Neural cell (in vitro differentiated cells): ENCODE data around the gene ADGRG6. TPM values are rescaled to one million over a fixed set of nuclear protein-coding genes. Genes with fewer than 3 reads are reported as not detected.

Experiments
- H2AFZ ChIP-seq: fragments of 200-600, 300-800 bp; sonication (generic), shearing (Covaris generic); 2 replicates; pipeline ENCODE4 v1.6.0; 2014; ENCODE audit warnings: low read depth, mild to moderate bottlenecking, antibody characterized with exemption, low read length, moderate library complexity
- H3F3A ChIP-seq: fragments of 200-600 bp; shearing (Covaris generic); 2 replicates; pipeline ENCODE4 v1.6.1; 2016; ENCODE audit warnings: mild to moderate bottlenecking, moderate library complexity, mixed read lengths, antibody characterized with exemption, low read length; ENCODE audit not compliant: insufficient read depth, poor library complexity, severe bottlenecking
- H3K27ac ChIP-seq: fragments of 200-600, 300-800 bp; sonication (generic), shearing (Covaris generic); 2 replicates; pipeline ENCODE4 v1.5.1; 2014; ENCODE audit warnings: mild to moderate bottlenecking, low read length, moderate library complexity
- H3K27me3 ChIP-seq: fragments of 300-800, 200-600 bp; sonication (generic), shearing (Covaris generic); 2 replicates; pipeline ENCODE4 v1.6.0; 2014; ENCODE audit warnings: mild to moderate bottlenecking, low read depth, low read length, moderate library complexity; ENCODE audit not compliant: insufficient read depth
- H3K36me3 ChIP-seq: fragments of 300-800, 200-600 bp; sonication (generic), shearing (Covaris generic); 2 replicates; pipeline ENCODE4 v1.5.1; 2014; ENCODE audit warnings: mild to moderate bottlenecking, antibody characterized with exemption, low read length, moderate library complexity; ENCODE audit not compliant: insufficient read depth
- H3K4me2 ChIP-seq: fragments of 300-800, 200-600 bp; sonication (generic), shearing (Covaris generic); 2 replicates; pipeline ENCODE4 v1.6.0; 2014; ENCODE audit warnings: mild to moderate bottlenecking, low read length
- H3K4me3 ChIP-seq: fragments of 300-800, 200-600 bp; sonication (generic), shearing (Covaris generic); 2 replicates; pipeline ENCODE4 v1.5.1; 2014; ENCODE audit warnings: mild to moderate bottlenecking, low read length, moderate library complexity
- H3K79me2 ChIP-seq: fragments of 200-600 bp; shearing (Covaris generic); replicated peaks from 2 replicates; pipeline ENCODE4 v1.6.0; 2014; ENCODE audit warnings: mild to moderate bottlenecking, low read length, moderate library complexity; ENCODE audit not compliant: insufficient read depth
- H3K9ac ChIP-seq: fragments of 300-800, 200-600 bp; sonication (generic), shearing (Covaris generic); 2 replicates; pipeline ENCODE4 v1.6.1; 2016; ENCODE audit warnings: mild to moderate bottlenecking, low read length, mixed read lengths
- H3K9me2 ChIP-seq: fragments of 200-600 bp; shearing (Covaris generic); 2 replicates; pipeline ENCODE4 v1.6.1; 2016; ENCODE audit warnings: mild to moderate bottlenecking, low read length, mixed read lengths; ENCODE audit not compliant: insufficient read depth
- H3K9me3 ChIP-seq: fragments of 200-600, 300-800 bp; sonication (generic), shearing (Covaris generic); 2 replicates; pipeline ENCODE4 v1.6.1; 2016; ENCODE audit warnings: mild to moderate bottlenecking, mixed run types, low read length, moderate library complexity, mixed read lengths
- H4K20me1 ChIP-seq: fragments of 200-600 bp; shearing (Covaris generic); 2 replicates; pipeline ENCODE4 v1.6.1; 2016; ENCODE audit warnings: mild to moderate bottlenecking, mixed run types; ENCODE audit not compliant: insufficient read depth
- EP300 ChIP-seq: fragments of 450-650 bp; conservative IDR thresholded peaks from 2 replicates; pipeline ENCODE4 v1.6.1; 2014; ENCODE audit warnings: antibody characterized with exemption, mild to moderate bottlenecking, moderate library complexity; ENCODE audit not compliant: poor library complexity, severe bottlenecking
- EZH2 ChIP-seq: fragments of 200-600, 300-800 bp; shearing (Covaris generic), sonication (generic); IDR thresholded peaks from 2 replicates; pipeline ENCODE4 v1.6.1; 2014; ENCODE audit warnings: antibody characterized with exemption, low read length, borderline replicate concordance, mild to moderate bottlenecking; ENCODE audit not compliant: insufficient read depth, poor library complexity, severe bottlenecking
- MXI1 ChIP-seq: fragments of 450-650 bp; conservative IDR thresholded peaks from 2 replicates; pipeline ENCODE4 v1.6.1; 2014; ENCODE audit warnings: antibody characterized with exemption, mild to moderate bottlenecking; ENCODE audit not compliant: poor library complexity, severe bottlenecking
- POLR2AphosphoS5 ChIP-seq: IDR thresholded peaks from 2 replicates; pipeline ENCODE4 v1.6.1; 2012
- RAD21 ChIP-seq: fragments of 450-650 bp; conservative IDR thresholded peaks from 2 replicates; pipeline ENCODE4 v1.6.1; 2014; ENCODE audit warnings: antibody characterized with exemption, mild to moderate bottlenecking, moderate library complexity
- SMC3 ChIP-seq: fragments of 450-650 bp; conservative IDR thresholded peaks from 2 replicates; pipeline ENCODE4 v1.6.1; 2014; ENCODE audit warnings: antibody characterized with exemption, mild to moderate bottlenecking, moderate library complexity; ENCODE audit not compliant: poor library complexity
- TAF1 ChIP-seq: IDR thresholded peaks from 2 replicates; pipeline ENCODE4 v1.6.1; 2012; ENCODE audit warnings: low read depth
- polyA plus RNA-seq: library from polyadenylated mRNA; depleted of rRNA; stranded (reverse); fragments of >200 nt; gene quantifications from 2 replicates; pipeline ENCODE4 v1.2.3, GENCODE V29; 2014
- TF ChIP-seq, protein P1 (sequence below): IDR thresholded peaks from 2 replicates; pipeline ENCODE4 v1.6.1; 2012; ENCODE audit warnings: borderline replicate concordance
- TF ChIP-seq, protein P2 (sequence below): fragments of 450-650 bp; IDR thresholded peaks from 2 replicates; pipeline ENCODE4 v1.5.1; 2014; ENCODE audit warnings: antibody characterized with exemption, mild to moderate bottlenecking, moderate library complexity; ENCODE audit not compliant: poor library complexity, severe bottlenecking

Gene ADGRG6
- polyA plus RNA-seq, 1 donor from 2014 or later, result 0.37 TPM

DNA sequence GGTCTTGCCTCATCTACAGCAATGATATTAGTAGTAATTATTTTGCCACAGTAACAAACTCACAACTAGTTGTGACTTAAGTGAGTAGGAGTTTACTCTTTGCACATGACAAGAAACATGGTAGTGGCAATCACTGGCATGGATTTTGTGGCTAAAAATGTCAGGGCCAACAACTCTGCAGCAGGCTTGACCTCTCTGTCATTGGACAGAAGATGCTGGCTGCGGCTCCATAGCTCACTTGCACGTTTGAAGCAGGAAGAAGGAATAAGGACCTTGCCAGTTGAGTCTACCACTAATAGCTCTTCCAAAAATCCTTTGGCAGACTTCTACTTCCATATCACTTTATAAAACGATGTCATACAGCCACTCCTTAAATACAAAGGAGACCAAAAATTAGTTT lies 117.3 kb downstream of the ADGRG6 start:
- Histone ChIP-seq H3K4me3 (no peak overlapping the region), H3K79me2 (no peaks in the 10 kb centered on the region), H3K9ac (no peak overlapping the region), H4K20me1 (no peaks in the 10 kb centered on the region), H3K9me2 (no peaks in the 10 kb centered on the region), H3K27ac (no peak overlapping the region), H3K9me3 (no peaks in the 10 kb centered on the region), H3K36me3 (no peaks in the 10 kb centered on the region), H2AFZ (no peak overlapping the region), H3F3A (no peaks in the 10 kb centered on the region), H3K27me3 (no peaks in the 10 kb centered on the region), H3K4me2 (no peak overlapping the region)
- no peak for TF ChIP-seq POLR2AphosphoS5
- TF ChIP-seq EP300, result no peak
- TF ChIP-seq TAF1, result no peak
- TF ChIP-seq, protein P1, sequence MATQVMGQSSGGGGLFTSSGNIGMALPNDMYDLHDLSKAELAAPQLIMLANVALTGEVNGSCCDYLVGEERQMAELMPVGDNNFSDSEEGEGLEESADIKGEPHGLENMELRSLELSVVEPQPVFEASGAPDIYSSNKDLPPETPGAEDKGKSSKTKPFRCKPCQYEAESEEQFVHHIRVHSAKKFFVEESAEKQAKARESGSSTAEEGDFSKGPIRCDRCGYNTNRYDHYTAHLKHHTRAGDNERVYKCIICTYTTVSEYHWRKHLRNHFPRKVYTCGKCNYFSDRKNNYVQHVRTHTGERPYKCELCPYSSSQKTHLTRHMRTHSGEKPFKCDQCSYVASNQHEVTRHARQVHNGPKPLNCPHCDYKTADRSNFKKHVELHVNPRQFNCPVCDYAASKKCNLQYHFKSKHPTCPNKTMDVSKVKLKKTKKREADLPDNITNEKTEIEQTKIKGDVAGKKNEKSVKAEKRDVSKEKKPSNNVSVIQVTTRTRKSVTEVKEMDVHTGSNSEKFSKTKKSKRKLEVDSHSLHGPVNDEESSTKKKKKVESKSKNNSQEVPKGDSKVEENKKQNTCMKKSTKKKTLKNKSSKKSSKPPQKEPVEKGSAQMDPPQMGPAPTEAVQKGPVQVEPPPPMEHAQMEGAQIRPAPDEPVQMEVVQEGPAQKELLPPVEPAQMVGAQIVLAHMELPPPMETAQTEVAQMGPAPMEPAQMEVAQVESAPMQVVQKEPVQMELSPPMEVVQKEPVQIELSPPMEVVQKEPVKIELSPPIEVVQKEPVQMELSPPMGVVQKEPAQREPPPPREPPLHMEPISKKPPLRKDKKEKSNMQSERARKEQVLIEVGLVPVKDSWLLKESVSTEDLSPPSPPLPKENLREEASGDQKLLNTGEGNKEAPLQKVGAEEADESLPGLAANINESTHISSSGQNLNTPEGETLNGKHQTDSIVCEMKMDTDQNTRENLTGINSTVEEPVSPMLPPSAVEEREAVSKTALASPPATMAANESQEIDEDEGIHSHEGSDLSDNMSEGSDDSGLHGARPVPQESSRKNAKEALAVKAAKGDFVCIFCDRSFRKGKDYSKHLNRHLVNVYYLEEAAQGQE, result no peak
- no peak for TF ChIP-seq SMC3
- TF ChIP-seq, protein P2, sequence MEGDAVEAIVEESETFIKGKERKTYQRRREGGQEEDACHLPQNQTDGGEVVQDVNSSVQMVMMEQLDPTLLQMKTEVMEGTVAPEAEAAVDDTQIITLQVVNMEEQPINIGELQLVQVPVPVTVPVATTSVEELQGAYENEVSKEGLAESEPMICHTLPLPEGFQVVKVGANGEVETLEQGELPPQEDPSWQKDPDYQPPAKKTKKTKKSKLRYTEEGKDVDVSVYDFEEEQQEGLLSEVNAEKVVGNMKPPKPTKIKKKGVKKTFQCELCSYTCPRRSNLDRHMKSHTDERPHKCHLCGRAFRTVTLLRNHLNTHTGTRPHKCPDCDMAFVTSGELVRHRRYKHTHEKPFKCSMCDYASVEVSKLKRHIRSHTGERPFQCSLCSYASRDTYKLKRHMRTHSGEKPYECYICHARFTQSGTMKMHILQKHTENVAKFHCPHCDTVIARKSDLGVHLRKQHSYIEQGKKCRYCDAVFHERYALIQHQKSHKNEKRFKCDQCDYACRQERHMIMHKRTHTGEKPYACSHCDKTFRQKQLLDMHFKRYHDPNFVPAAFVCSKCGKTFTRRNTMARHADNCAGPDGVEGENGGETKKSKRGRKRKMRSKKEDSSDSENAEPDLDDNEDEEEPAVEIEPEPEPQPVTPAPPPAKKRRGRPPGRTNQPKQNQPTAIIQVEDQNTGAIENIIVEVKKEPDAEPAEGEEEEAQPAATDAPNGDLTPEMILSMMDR, result no peak
- TF ChIP-seq RAD21, result no peak
- no peak for TF ChIP-seq MXI1
- no peak for TF ChIP-seq EZH2

DNA sequence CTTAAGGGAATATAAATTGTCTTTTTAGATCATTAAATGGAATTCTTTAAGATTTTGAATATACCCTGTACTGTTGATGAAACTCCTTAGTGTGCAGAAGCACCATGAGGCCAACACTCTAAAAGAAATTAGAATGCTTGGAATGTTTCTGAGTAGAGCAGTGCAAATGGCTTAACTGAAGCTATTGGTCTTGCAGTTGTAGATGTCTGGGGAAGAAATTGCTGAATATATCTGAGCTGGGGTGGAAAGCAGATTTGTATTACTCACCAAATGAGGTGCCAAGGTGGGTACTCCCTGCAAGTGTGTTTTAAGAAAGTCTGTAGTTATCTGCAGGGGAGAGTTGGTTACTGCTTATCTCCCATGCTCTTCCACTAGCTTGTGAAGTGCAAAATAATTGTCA lies 119.0 kb downstream of the ADGRG6 start:
- no peaks in the 10 kb centered on the region for H3K79me2 ChIP-seq
- H3K4me2 ChIP-seq, result no peak overlapping the region
- H3K9me2 ChIP-seq, result no peaks in the 10 kb centered on the region
- H3K27me3 ChIP-seq, result no peaks in the 10 kb centered on the region
- H3K9ac ChIP-seq, result no peak overlapping the region
- no peak overlapping the region for H2AFZ ChIP-seq
- no peaks in the 10 kb centered on the region for H4K20me1 ChIP-seq
- H3K4me3 ChIP-seq, result no peak overlapping the region
- no peaks in the 10 kb centered on the region for H3F3A ChIP-seq
- H3K27ac ChIP-seq, result no peak overlapping the region
- no peaks in the 10 kb centered on the region for H3K36me3 ChIP-seq
- no peaks in the 10 kb centered on the region for H3K9me3 ChIP-seq
- TF ChIP-seq TAF1 (no peak), RAD21 (no peak), EZH2 (no peak), MXI1 (no peak), EP300 (no peak), POLR2AphosphoS5 (no peak), SMC3 (no peak)
- TF ChIP-seq, protein P2, result no peak
- TF ChIP-seq, protein P1, result no peak
